Lower leg skin (tissue), 4 donors: ENCODE data around the gene RPL10. TPM values are rescaled to one million over a fixed set of nuclear protein-coding genes. Genes with fewer than 3 reads are reported as not detected.

Experiments
- DNase-seq, 2 donors: peaks; one replicate each; pipeline ENCODE4 v3.0.0-alpha.2; 2019; ENCODE audit warnings: low spot score in 2 of 2
- H3K4me3 ChIP-seq: fragments of 200-600 bp; sonication (generic); 2 replicates; pipeline ENCODE4 v1.5.1; 2017; ENCODE audit warnings: mild to moderate bottlenecking, low read depth; ENCODE audit not compliant: poor library complexity, severe bottlenecking
- POLR2A ChIP-seq, 2 donors: fragments of 450-650 bp; IDR thresholded peaks; one replicate each; pipeline ENCODE4 v1.6.1; 2016 to 2017; ENCODE audit warnings: antibody characterized with exemption in 2 of 2, mild to moderate bottlenecking in 1 of 2, moderate library complexity in 1 of 2
- WGBS, 2 donors: methylation state at CpG; one replicate each; pipeline ENCODE4 v1.1.5; 2018; 5-methylcytosine and 5-hydroxymethylcytosine counted together
- intact Hi-C: fragments of 100-400 bp; cut with DNase I; formaldehyde crosslinking; loops from one replicate; pipeline ENCODE4 v1.15.0; 2023; ENCODE audit warnings: low total_unique reads
- total RNA-seq, 4 donors: library from RNA; depleted of rRNA; stranded (reverse); fragments of >200 nt; gene quantifications; one replicate each; pipeline ENCODE4 v1.1.0, GENCODE V29; 2016
- TF ChIP-seq, protein P1 (sequence below), 3 donors: fragments of 450-650 bp; IDR thresholded peaks; one replicate each; pipeline ENCODE4 v1.5.1; 2016; ENCODE audit warnings: antibody characterized with exemption in 3 of 3, mild to moderate bottlenecking in 3 of 3, moderate library complexity in 2 of 3

Gene RPL10
- total RNA-seq, 4 donors from 2014 or later = 3,266 to 8,500 (median 5,564) TPM

DNA sequence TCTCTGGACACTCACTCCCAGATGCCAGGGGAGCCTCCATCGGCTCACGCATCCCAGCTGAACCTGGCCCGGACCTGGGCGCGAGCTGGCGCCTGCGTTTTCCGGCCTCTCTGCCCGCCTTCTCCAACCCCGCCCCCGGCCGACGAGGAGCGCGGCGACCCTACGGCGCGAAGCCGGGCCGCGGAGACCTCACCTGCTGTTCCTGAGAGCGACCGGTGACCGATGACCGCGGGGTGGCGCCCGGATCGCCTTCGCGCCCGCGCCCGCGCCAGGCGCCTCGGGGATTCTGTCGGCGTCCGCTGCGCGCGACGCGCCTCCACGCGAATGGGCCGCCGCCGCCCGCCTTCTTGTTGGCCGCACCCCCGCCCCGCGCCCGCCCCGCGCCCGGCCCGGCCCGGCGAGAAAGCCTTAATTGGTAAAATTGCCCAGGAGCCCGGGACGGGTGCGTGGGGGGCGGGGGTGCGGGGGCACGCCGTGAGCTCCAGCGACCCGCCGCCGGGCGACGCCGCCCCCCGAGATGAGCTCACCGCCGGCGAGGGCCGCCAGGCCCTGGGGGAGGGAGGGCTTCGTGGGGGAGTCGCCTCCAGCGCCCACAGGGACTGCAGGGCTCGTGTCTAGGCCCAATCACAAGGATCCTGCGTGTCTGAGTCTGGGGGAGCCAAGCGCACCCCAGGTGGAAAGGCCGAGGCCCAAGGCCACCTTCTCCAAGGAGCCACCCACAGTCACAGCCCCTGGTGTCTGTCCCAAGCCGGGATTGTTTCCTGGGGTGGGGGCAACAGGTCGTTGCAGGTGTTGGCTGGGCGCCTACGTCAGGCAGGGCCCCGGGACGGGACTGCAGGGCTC lies 23.6 kb upstream of the RPL10 start, which contains the start of gene FLNA:
FLNA (minus strand) TSS at position 322 of the 843 bp plus-strand sequence. CDS start 3,389 bp downstream, outside the sequence.
- no peak within 1 kb of the TSS for H3K4me3 ChIP-seq
- 52 to 60% methylated on average over 5 to 55 of the region's 95 CpGs for WGBS, 2 donors
- DNase-seq = no peak
- intact Hi-C loops = no loop called here
- TF ChIP-seq, protein P1, sequence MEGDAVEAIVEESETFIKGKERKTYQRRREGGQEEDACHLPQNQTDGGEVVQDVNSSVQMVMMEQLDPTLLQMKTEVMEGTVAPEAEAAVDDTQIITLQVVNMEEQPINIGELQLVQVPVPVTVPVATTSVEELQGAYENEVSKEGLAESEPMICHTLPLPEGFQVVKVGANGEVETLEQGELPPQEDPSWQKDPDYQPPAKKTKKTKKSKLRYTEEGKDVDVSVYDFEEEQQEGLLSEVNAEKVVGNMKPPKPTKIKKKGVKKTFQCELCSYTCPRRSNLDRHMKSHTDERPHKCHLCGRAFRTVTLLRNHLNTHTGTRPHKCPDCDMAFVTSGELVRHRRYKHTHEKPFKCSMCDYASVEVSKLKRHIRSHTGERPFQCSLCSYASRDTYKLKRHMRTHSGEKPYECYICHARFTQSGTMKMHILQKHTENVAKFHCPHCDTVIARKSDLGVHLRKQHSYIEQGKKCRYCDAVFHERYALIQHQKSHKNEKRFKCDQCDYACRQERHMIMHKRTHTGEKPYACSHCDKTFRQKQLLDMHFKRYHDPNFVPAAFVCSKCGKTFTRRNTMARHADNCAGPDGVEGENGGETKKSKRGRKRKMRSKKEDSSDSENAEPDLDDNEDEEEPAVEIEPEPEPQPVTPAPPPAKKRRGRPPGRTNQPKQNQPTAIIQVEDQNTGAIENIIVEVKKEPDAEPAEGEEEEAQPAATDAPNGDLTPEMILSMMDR (IDR thresholded peaks at IDR 0.05) = no peak
- no peak for TF ChIP-seq POLR2A (IDR thresholded peaks at IDR 0.05)

DNA sequence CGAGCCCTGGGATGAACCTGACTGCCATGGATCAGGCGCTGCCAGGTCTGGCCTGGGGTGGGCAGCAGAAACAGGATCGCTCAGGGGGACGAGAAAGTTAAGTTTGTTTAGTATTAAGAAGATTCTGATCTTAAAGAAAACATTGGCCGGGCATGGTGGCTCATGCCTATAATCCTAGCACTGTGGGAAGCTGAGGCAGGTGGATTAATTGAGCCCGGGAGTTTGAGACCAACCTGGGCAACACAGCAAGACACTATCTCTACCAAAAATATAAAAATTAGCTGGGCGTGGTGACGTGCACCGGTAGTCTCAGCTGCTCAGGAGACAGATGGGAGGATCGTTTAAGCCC lies 23.0 kb upstream of the RPL10 start:
- 51 to 79% methylated on average over 10 of the region's 10 CpGs for WGBS, 2 donors
- intact Hi-C loops = no loop called here
- TF ChIP-seq, protein P1 (IDR thresholded peaks at IDR 0.05) = no peak
- TF ChIP-seq POLR2A (IDR thresholded peaks at IDR 0.05) = no peak
- no peak overlapping the region for H3K4me3 ChIP-seq
- no peak for DNase-seq

DNA sequence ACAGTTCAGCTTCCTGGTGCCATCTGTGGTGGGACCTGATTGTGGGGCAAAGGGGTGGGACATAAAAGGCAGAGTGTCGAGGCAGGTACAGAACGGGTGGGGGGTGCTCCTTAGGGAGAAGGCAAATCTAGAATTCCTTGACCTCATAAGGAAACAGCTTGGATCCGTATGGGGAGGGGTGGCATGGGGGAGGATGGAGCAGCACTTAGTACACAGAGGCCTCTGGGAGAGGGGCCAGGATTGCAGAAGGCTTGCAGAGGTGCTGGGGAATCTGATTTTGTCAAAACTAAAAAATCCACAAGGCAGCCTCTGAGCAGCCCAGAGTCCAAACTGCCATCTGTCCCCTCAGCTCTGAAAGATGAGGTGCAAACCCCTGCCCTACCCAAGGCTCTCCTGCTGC lies 21.4 kb upstream of the RPL10 start:
- WGBS, 2 donors = 76 to 97% methylated on average over 3 of the region's 3 CpGs
- TF ChIP-seq, protein P1 (IDR thresholded peaks at IDR 0.05) = no peak
- no peak for TF ChIP-seq POLR2A (IDR thresholded peaks at IDR 0.05)
- intact Hi-C loops = no loop called here
- no peak overlapping the region for H3K4me3 ChIP-seq
- no peak for DNase-seq

DNA sequence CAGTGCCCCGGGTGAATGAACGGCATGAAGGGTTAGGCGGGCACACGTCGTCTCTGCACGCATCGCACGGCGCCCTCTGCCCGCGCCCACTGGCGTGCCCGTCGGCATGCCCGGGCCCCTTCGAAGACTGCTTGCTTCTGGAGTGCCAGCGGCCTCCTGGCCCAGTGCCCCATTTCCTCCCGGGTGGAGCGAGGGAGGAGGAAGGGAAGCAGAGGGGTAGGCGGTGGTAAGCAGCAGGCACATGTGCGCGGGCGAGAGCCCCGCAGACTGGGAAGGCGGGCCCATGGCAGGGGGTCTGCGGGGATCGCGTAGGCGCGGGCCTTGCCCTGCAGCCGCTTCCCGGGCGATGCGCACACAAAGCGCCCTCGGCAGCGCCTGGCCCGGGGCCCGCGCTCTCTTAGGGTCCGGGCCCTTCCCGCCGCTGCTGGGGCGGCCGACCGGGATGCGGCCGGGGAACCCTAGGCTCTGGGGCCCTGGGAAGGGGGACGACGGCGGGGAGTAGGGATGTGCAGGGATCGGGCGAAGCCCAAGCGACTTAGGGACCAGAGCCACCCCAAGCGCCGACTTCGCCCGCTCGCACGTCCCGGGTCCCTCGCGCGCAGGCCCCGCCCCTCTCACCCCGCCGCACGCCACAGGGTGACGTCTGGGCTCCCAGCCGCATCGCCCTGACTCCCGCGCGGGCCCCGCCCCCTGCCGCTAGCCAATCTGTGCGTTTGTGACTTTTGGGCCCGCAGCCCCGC lies 19.9 kb upstream of the RPL10 start:
- peak in 1 of 2 donors; percentile 54 for TF ChIP-seq POLR2A (IDR thresholded peaks at IDR 0.05)
- TF ChIP-seq, protein P1 (IDR thresholded peaks at IDR 0.05) = no peak
- WGBS, 2 donors = 0 to 51% methylated on average over 7 to 77 of the region's 79 CpGs
- intact Hi-C loops = no loop called here
- peak; percentile 33 to 92 for DNase-seq
- peak overlapping the region; percentile 23 for H3K4me3 ChIP-seq

DNA sequence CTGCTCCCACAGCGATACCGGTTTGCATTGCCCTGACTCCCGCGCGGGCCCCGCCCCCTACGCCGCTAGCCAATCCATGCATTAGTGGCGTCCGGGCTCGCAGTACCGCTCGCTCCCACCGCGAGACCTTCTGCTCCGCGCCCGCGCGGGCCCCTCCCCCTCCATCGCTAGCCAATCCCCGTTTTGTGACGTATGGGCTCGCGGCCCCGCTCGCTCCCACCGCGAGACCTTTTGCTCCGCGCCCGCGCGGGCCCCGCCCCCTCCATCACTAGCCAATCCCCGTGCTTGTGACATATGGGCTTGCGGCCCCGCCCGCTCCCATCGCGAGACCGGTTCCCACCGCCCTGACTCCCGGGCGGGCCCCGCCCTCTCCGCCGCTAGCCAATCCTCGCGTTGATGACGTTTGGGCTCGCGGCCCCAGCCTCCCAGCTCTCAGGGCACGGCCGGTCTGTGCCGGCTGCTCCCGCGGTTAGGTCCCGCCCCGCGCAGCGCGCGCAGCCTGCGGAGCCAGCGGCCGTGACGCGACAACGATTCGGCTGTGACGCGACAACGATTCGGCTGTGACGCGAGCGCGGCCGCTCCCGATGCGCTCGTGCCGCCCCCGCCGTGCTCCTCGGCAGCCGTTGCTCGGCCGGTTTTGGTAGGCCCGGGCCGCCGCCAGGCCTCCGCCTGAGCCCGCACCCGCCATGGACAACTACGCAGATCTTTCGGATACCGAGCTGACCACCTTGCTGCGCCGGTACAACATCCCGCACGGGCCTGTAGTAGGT lies 19.2 kb upstream of the RPL10 start, which contains the start of gene EMD:
EMD (plus strand) TSS at position 497 of the 770 bp plus-strand sequence; CDS start at position 687, 190 bp downstream.
- peak within 1 kb of the TSS; percentile 66 for H3K4me3 ChIP-seq
- DNase-seq = peak; percentile 95 to 99
- WGBS, 2 donors = 1 to 61% methylated on average over 36 to 85 of the region's 103 CpGs
- TF ChIP-seq, protein P1 (IDR thresholded peaks at IDR 0.05) = no peak
- TF ChIP-seq POLR2A (IDR thresholded peaks at IDR 0.05) = no peak
- intact Hi-C loops = no loop called here
